ENCODE results near the gene SPRN. TPM values are rescaled to one million over a fixed set of nuclear protein-coding genes. Genes with fewer than 3 reads are reported as not detected.

Gene SPRN
- total RNA-seq, 1 donor from 2014 or later: not detected

DNA sequence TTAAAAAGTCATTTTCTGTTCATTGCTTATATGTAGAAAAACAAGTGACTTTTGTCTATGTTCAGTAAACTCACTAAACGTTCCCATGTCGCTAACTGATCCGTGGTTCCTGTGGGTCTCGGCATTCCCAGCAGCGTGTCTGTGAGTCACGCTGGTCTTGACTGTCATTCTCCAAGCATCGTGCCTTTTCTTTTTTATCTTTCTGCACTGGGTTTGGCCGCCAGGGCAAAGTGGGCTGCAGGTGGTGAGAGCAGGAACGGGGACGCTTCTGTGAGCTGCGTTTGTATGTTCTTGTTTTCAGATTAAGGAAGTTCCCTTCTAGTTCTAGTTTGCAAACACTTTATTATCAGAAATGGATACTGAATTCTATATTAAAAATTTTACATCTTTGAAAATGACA, 22.6 kb upstream of the SPRN start:
- TF ChIP-seq, protein P1, sequence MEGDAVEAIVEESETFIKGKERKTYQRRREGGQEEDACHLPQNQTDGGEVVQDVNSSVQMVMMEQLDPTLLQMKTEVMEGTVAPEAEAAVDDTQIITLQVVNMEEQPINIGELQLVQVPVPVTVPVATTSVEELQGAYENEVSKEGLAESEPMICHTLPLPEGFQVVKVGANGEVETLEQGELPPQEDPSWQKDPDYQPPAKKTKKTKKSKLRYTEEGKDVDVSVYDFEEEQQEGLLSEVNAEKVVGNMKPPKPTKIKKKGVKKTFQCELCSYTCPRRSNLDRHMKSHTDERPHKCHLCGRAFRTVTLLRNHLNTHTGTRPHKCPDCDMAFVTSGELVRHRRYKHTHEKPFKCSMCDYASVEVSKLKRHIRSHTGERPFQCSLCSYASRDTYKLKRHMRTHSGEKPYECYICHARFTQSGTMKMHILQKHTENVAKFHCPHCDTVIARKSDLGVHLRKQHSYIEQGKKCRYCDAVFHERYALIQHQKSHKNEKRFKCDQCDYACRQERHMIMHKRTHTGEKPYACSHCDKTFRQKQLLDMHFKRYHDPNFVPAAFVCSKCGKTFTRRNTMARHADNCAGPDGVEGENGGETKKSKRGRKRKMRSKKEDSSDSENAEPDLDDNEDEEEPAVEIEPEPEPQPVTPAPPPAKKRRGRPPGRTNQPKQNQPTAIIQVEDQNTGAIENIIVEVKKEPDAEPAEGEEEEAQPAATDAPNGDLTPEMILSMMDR (IDR thresholded peaks at IDR 0.05; ENCODE audit: borderline replicate concordance): no peak
- intact Hi-C loops (cut with micrococcal nuclease): no loop called here
- Histone ChIP-seq H3K36me3 (peaks cover 13% of the 10 kb centered on the region), H3K4me3 (no peak overlapping the region), H3K4me1 (no peaks in the 10 kb centered on the region), H3K9me3 (replicated peaks) (peaks cover 53% of the 10 kb centered on the region), H3K27ac (replicated peaks) (no peak overlapping the region), H3K27me3 (ENCODE audit: low read depth) (peaks cover 14% of the 10 kb centered on the region)
- DNase-seq: no peak

DNA sequence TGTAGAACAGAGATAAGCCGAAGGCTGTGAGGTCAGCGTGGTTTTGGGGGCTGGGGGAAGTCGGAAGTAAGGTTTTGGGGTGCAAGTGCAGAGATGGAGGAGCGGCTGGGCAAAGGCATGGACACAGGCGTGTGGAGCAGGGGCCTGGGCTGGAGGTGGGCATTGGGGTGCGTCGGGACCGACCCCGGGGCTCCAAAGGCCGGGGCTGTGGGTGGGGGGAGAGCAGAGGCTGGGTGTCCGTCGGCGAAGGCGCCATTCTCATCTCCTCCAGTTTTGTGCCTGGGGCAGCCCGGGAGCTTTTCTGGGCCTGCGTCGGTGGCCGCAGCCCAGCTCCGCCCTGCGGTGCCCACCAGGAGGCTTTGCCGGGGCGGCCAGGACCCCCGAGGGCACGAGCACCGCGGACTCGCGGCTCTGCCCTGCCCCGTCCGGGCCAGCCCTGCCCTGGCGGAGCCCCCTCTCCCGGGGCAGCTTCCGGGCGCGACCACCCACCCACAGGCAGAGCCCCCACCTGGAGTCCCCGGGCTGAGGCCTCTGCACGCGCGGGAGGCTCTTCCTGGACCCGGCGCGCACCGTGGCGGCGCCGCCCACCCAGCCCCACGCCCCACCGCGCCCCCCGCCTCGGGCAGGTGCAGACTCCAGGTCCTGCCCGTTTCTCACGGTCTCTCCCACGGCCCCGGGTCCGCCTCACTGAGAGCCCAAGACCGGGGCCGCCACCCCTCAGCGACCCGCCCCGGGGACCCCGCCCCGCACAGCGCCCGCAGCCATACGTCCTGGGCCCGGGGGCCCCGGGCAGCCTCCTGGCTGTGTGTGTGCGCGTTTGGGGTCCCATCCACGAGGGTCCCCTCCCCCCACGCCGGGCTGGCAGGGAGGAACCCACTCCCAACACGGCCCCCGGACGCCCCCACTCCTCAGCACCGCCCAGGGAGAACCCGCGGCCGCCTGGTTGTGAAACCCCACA, 21.6 kb upstream of the SPRN start:
- intact Hi-C loops (cut with micrococcal nuclease): no loop called here
- Histone ChIP-seq H3K4me1 (no peaks in the 10 kb centered on the region), H3K36me3 (peaks cover 13% of the 10 kb centered on the region), H3K27ac (replicated peaks) (no peak overlapping the region), H3K27me3 (ENCODE audit: low read depth) (peaks cover 14% of the 10 kb centered on the region), H3K4me3 (no peak overlapping the region), H3K9me3 (replicated peaks) (peaks cover 53% of the 10 kb centered on the region)
- DNase-seq: no peak
- TF ChIP-seq, protein P1 (IDR thresholded peaks at IDR 0.05; ENCODE audit: borderline replicate concordance): no peak

DNA sequence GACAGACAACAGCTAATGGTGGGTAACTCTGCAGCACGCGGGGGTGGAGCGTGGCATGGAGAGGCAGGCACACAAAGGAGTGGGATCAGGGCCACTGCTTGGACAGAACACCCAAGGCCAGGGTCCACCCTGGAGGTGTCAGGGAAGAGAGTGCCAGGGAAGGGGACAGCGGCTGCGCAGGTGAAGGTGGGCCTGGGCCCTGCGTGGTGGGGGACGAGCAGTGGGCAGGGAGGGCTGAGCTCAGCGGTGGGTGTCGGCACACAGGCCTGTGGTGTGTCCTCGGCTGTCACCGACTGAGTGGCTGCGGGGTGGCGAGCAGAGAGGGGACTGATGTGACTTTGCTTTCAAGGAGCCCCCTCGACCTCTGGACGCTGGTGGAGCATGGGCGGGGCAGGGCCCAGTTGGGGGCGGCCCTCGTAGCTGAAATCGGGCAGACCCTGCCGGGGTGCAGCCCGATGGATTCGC, 20.9 kb upstream of the SPRN start:
- DNase-seq: no peak
- TF ChIP-seq, protein P1 (IDR thresholded peaks at IDR 0.05; ENCODE audit: borderline replicate concordance): no peak
- peaks cover 53% of the 10 kb centered on the region for H3K9me3 ChIP-seq (replicated peaks)
- H3K27ac ChIP-seq (replicated peaks): no peak overlapping the region
- intact Hi-C loops (cut with micrococcal nuclease): no loop called here
- peaks cover 14% of the 10 kb centered on the region for H3K27me3 ChIP-seq (ENCODE audit: low read depth)
- no peaks in the 10 kb centered on the region for H3K4me1 ChIP-seq
- no peak overlapping the region for H3K4me3 ChIP-seq
- H3K36me3 ChIP-seq: peaks cover 13% of the 10 kb centered on the region

DNA sequence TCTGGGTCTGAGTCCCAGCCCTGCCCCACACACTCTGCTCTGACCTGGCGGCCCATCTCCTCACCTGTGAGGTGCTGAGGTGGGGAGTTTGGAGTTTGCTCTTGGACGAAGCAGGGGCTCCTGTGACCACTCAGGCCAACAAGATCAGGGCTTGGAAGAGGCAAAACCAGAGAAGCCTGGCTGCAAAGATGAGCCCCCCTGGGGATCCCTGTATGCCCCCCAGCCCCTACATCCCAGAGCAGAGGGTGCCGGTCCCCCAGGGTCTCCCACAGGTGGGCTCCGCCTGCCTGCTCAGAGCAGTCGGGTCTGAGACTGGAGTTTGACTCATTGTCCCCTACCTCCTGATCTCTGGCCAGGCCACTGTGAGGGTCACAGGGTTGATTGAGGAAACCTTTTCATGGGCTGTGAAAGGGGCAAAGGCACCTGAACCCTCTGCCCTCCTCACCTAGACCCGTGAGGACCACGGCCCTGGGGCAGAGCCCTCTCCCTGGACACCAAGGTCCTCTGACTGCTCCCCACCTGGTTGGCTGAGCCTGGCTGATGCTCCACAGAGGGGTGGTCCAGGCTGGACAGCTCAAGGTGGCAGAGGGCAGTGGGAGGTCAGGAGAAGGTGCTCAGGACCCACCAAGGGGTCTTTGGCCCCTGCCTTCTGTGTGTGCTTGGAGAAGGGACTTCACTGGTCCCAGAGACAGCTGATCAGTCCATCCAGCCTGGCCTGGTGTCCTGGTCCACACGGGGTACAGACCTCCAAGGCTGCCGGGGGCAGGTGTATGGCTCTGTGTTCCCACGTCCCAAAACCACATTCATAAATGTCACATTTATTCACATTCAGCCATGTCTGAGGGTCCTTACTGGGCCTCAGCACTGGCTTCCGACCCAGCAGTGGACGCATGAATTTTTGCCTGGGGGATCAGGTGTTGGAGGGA, 20.2 kb upstream of the SPRN start:
- Histone ChIP-seq H3K4me3 (no peak overlapping the region), H3K27ac (replicated peaks) (no peak overlapping the region), H3K36me3 (peaks cover 13% of the 10 kb centered on the region), H3K27me3 (ENCODE audit: low read depth) (peaks cover 14% of the 10 kb centered on the region), H3K4me1 (no peaks in the 10 kb centered on the region), H3K9me3 (replicated peaks) (peaks cover 46% of the 10 kb centered on the region)
- intact Hi-C loops (cut with micrococcal nuclease): no loop called here
- TF ChIP-seq, protein P1 (IDR thresholded peaks at IDR 0.05; ENCODE audit: borderline replicate concordance): no peak
- DNase-seq: no peak

Measured in left ventricle myocardium inferior (tissue), 1 donor.